Keratinocyte (primary cell): Measurements from ENCODE around the gene OVOL2. TPM values are rescaled to one million over a fixed set of nuclear protein-coding genes. Genes with fewer than 3 reads are reported as not detected.

ENCODE experiments used
- DNase-seq: peaks from one replicate; pipeline ENCODE4 v3.0.0-alpha.2; 2011; ENCODE audit warnings: low read depth, missing footprints, low spot score
- FAIRE-seq: peaks from 2 replicates; lab custom pipeline; 2011; peaks lifted over from hg19 to GRCh38; lab: Jason Lieb, UNC
- H2AFZ ChIP-seq: 2 replicates; pipeline ENCODE4 v1.6.0; 2012; ENCODE audit warnings: low read length, control low read depth, inconsistent platforms; ENCODE audit not compliant: control insufficient read depth
- H3K27ac ChIP-seq: 2 replicates; pipeline ENCODE4 v1.5.1; 2011; ENCODE audit warnings: low read length; ENCODE audit not compliant: control insufficient read depth, insufficient read depth
- H3K27me3 ChIP-seq: 3 replicates; pipeline ENCODE4 v1.6.0; 2011; ENCODE audit warnings: low read length; ENCODE audit not compliant: control insufficient read depth, insufficient read depth; ENCODE audit errors: extremely low read depth
- H3K36me3 ChIP-seq, 2 experiments: 2 replicates in 1 of 2; 3 replicates in 1 of 2; pipeline ENCODE4 v1.5.1; 2011; ENCODE audit warnings: low read length in 2 of 2, mild to moderate bottlenecking in 1 of 2; ENCODE audit not compliant: control insufficient read depth in 2 of 2, insufficient read depth in 2 of 2; ENCODE audit errors: extremely low read depth in 1 of 2
- H3K4me1 ChIP-seq: 3 replicates; pipeline ENCODE4 v1.5.1; 2011; ENCODE audit warnings: low read length; ENCODE audit not compliant: control insufficient read depth, insufficient read depth; ENCODE audit errors: extremely low read depth
- H3K4me2 ChIP-seq: 3 replicates; pipeline ENCODE4 v1.6.0; 2011; ENCODE audit warnings: low read depth, low read length; ENCODE audit not compliant: control insufficient read depth, insufficient read depth; ENCODE audit errors: extremely low read depth
- H3K4me3 ChIP-seq, 3 experiments: fragments of 200-600 bp in 1 of 3; sonication (generic) in 1 of 3; 2 replicates in 2 of 3; 3 replicates in 1 of 3; pipeline ENCODE4 v1.5.1; 2011 to 2016; ENCODE audit warnings: low read length in 3 of 3, mild to moderate bottlenecking in 3 of 3, control low read depth in 2 of 3, inconsistent platforms in 1 of 3, low read depth in 1 of 3, mixed read lengths in 1 of 3, mixed run types in 1 of 3, moderate library complexity in 1 of 3; ENCODE audit not compliant: control insufficient read depth in 2 of 3, insufficient read depth in 2 of 3; ENCODE audit errors: extremely low read depth in 1 of 3
- H3K79me2 ChIP-seq: 2 replicates; pipeline ENCODE4 v1.6.0; 2012; ENCODE audit warnings: low read length; ENCODE audit not compliant: control insufficient read depth, insufficient read depth
- H3K9ac ChIP-seq: 3 replicates; pipeline ENCODE4 v1.6.0; 2011; ENCODE audit warnings: low read length; ENCODE audit not compliant: control insufficient read depth, insufficient read depth; ENCODE audit errors: extremely low read depth
- H3K9me1 ChIP-seq: 3 replicates; pipeline ENCODE4 v1.6.0; 2011; ENCODE audit warnings: low read length; ENCODE audit not compliant: control insufficient read depth, insufficient read depth; ENCODE audit errors: extremely low read depth
- H3K9me3 ChIP-seq: 2 replicates; pipeline ENCODE4 v1.5.1; 2012; ENCODE audit warnings: low read depth, low read length; ENCODE audit not compliant: control insufficient read depth
- H4K20me1 ChIP-seq: 3 replicates; pipeline ENCODE4 v1.6.0; 2011; ENCODE audit warnings: low read length; ENCODE audit not compliant: control insufficient read depth, insufficient read depth; ENCODE audit errors: extremely low read depth
- EZH2 ChIP-seq: IDR thresholded peaks from one replicate; pipeline ENCODE4 v1.6.1; 2012; ENCODE audit warnings: inconsistent platforms, mild to moderate bottlenecking, low read length, moderate library complexity
- dilution Hi-C: fragments of 300-500 bp; cut with MboI; formaldehyde crosslinking; loops from one replicate; pipeline ENCODE4 v1.7.0; 2020; ENCODE audit warnings: low sequenced_read_pairs; ENCODE audit not compliant: extremely low pct_ligation_motif_present
- polyA plus RNA-seq, 5 experiments: library from polyadenylated mRNA; depleted of rRNA in 3 of 5; stranded (reverse) in 3 of 5; stranded (forward) in 1 of 5; unstranded in 1 of 5; fragments of >200 nt; gene quantifications; 1 replicate in 1 of 5; 2 replicates in 3 of 5; 3 replicates in 1 of 5; pipeline versions ENCODE4 v1.2.1 to v1.2.3, GENCODE V29; 2011 to 2012; ENCODE audit warnings: missing spikeins in 2 of 5, low read depth in 1 of 5, low replicate concordance in 1 of 5
- TF ChIP-seq, protein P1 (sequence below), 3 experiments: IDR thresholded peaks in 1 of 3; conservative IDR thresholded peaks in 1 of 3; optimal IDR thresholded peaks in 1 of 3; 2 replicates in 2 of 3; 3 replicates in 1 of 3; pipeline versions ENCODE3 to v1.5.1; 2011; ENCODE audit warnings: low read length in 3 of 3, mild to moderate bottlenecking in 3 of 3, moderate library complexity in 2 of 3, control low read depth in 1 of 3, inconsistent platforms in 1 of 3; ENCODE audit not compliant: insufficient read depth in 2 of 3; ENCODE audit errors: extremely low read depth in 1 of 3

Gene OVOL2
- polyA plus RNA-seq, 1 donor (not counting 4 experiments of a cell fraction or from before 2014, with no cell fraction given) = 4.3 TPM

DNA sequence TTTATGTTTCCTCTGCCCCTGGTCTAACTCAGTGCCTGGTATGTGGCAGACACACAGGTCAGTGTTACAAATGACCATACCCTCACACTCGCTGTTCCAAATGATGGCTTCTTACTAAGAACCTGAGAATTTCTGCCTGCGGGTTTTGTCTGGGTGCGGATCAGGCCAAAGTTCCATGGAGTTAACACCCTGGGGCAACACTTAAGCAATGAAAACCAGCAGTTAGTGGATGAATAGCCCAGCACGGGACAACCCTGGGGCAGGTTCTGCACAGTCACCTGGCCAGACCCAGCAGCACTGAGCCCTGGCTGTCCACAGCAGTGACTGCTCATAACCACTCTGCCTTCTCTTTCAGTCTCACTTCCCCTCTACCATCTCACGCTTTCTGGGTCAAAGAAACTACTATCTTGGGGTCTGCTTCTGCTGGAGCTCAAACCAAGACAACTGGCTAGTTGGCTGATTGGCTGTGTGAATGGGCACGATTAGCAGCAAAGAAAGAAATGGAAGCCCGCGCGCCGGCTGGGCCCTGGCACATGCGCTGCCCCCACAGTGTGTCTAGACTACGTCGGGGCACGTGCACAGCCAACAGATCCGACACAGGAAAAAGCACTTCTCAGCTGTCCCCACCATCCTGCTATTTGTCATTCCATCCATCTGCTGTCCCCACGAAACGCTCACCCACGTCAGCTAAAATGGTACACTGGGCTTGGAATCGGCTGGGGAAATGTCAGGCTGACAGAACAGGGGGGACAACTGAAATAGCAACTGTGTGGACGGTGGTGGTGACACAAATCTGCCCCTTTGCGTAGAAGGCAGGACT lies 52.3 kb downstream of the OVOL2 start:
- H3K9me3 ChIP-seq = no peaks in the 10 kb centered on the region
- TF ChIP-seq, protein P1, sequence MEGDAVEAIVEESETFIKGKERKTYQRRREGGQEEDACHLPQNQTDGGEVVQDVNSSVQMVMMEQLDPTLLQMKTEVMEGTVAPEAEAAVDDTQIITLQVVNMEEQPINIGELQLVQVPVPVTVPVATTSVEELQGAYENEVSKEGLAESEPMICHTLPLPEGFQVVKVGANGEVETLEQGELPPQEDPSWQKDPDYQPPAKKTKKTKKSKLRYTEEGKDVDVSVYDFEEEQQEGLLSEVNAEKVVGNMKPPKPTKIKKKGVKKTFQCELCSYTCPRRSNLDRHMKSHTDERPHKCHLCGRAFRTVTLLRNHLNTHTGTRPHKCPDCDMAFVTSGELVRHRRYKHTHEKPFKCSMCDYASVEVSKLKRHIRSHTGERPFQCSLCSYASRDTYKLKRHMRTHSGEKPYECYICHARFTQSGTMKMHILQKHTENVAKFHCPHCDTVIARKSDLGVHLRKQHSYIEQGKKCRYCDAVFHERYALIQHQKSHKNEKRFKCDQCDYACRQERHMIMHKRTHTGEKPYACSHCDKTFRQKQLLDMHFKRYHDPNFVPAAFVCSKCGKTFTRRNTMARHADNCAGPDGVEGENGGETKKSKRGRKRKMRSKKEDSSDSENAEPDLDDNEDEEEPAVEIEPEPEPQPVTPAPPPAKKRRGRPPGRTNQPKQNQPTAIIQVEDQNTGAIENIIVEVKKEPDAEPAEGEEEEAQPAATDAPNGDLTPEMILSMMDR (optimal IDR thresholded peaks at IDR 0.05 in 1 of 3, IDR thresholded peaks at IDR 0.05 in 1 of 3, conservative IDR thresholded peaks at IDR 0.05 in 1 of 3; ENCODE audit: extremely low read depth in 1 of 3, insufficient read depth in 2 of 3, low read length in 3 of 3) = no peak
- TF ChIP-seq EZH2 = no peak
- dilution Hi-C loops = no loop called here
- no peak overlapping the region for H3K9ac ChIP-seq
- FAIRE-seq = no peak
- no peak overlapping the region for H2AFZ ChIP-seq
- DNase-seq = no peak
- H4K20me1 ChIP-seq = no peaks in the 10 kb centered on the region
- no peak overlapping the region for H3K4me2 ChIP-seq
- H3K4me3 ChIP-seq = no peak overlapping the region
- H3K4me1 ChIP-seq = peaks cover 12% of the 10 kb centered on the region
- H3K27me3 ChIP-seq = no peaks in the 10 kb centered on the region
- H3K9me1 ChIP-seq = no peaks in the 10 kb centered on the region
- no peaks in the 10 kb centered on the region for H3K36me3 ChIP-seq
- H3K27ac ChIP-seq = no peak overlapping the region
- no peaks in the 10 kb centered on the region for H3K79me2 ChIP-seq

DNA sequence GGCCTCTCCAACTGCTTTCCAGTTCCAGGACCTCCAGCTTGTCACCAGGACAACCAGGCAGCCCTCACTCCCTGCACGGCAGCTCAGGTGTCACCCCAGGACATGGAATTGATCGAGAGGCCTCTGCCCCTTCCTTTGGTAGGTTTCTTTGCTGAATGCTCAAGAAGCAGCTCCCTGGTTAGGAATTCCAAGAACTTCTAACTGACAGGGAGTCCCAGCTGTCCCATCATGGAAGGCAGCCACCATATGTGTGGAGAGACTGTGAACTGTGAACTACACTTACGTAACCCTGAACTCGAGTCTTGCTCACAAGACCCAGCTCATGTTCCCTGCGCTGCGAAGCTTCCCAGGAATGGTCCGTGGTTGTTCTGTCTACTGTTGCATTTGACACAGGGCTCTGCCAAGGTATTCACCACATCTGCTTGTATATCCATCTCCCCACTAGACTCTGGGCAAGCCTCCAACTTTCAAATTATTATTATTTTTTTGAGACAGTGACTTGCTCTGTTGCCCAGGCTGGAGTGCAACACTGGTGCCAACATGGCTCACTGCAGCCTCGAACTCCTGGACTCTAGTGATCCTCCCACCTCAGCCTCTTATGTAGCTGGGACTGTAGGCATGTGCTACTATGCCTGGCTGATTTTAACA lies 53.2 kb downstream of the OVOL2 start:
- FAIRE-seq = no peak
- no peak overlapping the region for H2AFZ ChIP-seq
- no peaks in the 10 kb centered on the region for H3K79me2 ChIP-seq
- peaks cover 12% of the 10 kb centered on the region for H3K4me1 ChIP-seq
- no peaks in the 10 kb centered on the region for H3K9me3 ChIP-seq
- DNase-seq = no peak
- H3K9ac ChIP-seq = no peak overlapping the region
- H3K4me2 ChIP-seq = no peak overlapping the region
- H3K27me3 ChIP-seq = no peaks in the 10 kb centered on the region
- no peak overlapping the region for H3K4me3 ChIP-seq
- dilution Hi-C loops = no loop called here
- no peaks in the 10 kb centered on the region for H4K20me1 ChIP-seq
- no peaks in the 10 kb centered on the region for H3K9me1 ChIP-seq
- TF ChIP-seq, protein P1 (optimal IDR thresholded peaks at IDR 0.05 in 1 of 3, IDR thresholded peaks at IDR 0.05 in 1 of 3, conservative IDR thresholded peaks at IDR 0.05 in 1 of 3; ENCODE audit: extremely low read depth in 1 of 3, insufficient read depth in 2 of 3, low read length in 3 of 3) = no peak
- no peak for TF ChIP-seq EZH2
- H3K36me3 ChIP-seq = no peaks in the 10 kb centered on the region
- H3K27ac ChIP-seq = no peak overlapping the region
